K562 treated with DMSO at 1 percent for 12 hours (cell line): ENCODE measurements around the gene RBP2. TPM values are rescaled to one million over a fixed set of nuclear protein-coding genes. Genes with fewer than 3 reads are reported as not detected.

Source experiments
- total RNA-seq: library from RNA; unstranded; fragments of 300-600 nt; gene quantifications from 2 replicates; pipeline ENCODE4 v1.2.3, GENCODE V29; 2022; ENCODE audit not compliant: insufficient read depth

Gene RBP2
- not detected in 2 replicates for total RNA-seq

DNA sequence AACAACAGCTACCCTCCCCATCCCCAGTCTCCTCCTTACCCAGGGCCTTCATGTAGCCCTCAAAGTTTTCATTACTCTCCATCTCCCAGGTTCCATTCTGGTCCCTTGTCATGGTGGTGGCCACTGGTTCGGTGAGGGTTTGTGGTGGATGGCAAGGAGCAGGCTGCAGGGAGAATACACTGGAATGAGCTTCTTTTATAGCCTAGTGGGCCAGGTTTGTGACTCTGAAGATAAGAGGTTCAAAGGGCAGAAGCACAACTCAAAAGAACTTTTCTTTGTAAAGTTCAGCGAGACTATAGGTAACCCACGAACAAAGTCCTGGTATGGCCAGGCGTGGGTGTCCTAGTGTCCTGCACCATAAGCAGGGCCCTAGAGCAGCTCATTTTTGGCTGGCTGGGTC, at the start of gene RBP2:
TSS of gene RBP2 (minus strand) at position 169 of the 400 bp plus-strand sequence. CDS start at position 112, 57 bp downstream.

Other genes starting within 250 kb of the RBP2 start
- gene MRPS22, start 132.5 kb downstream of the RBP2 start, total RNA-seq, result 47.1 and 57.8 TPM in 2 replicates
- 65.5 and 156 TPM in 2 replicates for gene COPB2, start 86.9 kb downstream of the RBP2 start, total RNA-seq
- not detected in 2 replicates for gene RBP1, start 63.2 kb upstream of the RBP2 start, total RNA-seq
- gene NMNAT3, start 201.5 kb upstream of the RBP2 start, total RNA-seq, result 4.9 and 5.2 TPM in 2 replicates